NCI-H2107 treated with DMSO at 0.1 percent for 48 hours (cell line): ENCODE data around the gene COL20A1.
"Not testable (repeated sequence)": the region's sequence is repeated elsewhere in the genome, so short reads cannot be mapped to it uniquely, and the experiment has no call there.

Source experiments
- DNase-seq: peaks from one replicate; lab custom pipeline; 2025; ENCODE audit not compliant: unreplicated experiment; lab: John Stamatoyannopoulos, UW

Gene COL20A1

DNA sequence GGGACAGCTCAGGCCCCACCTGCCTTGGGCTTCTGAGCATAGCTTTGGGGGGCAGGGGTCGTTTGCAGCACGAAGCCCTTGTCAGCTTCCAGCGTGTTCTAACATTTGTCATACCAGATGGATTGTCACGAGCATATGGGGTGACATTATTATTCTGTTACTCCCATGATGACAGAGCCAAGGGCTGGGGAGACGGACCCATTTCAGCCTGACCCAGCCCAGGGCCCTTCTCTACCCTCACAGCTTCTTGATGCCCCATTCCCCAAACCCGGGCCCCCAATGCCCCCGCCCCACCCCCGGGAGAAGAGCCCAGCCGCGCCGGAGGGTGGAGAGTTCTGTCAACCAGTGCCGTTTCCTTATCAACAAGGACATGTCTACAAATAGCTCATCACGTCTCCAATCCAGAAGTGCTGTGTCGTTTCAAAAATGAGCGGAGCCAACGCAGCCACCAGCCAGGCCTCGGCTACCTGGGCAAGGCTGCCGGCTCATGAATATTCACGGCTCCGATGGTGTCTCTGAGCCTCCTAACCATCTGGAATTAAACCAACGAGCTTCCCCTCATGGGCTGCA, 77.7 kb downstream of the COL20A1 start:
- DNase-seq, result no peak

DNA sequence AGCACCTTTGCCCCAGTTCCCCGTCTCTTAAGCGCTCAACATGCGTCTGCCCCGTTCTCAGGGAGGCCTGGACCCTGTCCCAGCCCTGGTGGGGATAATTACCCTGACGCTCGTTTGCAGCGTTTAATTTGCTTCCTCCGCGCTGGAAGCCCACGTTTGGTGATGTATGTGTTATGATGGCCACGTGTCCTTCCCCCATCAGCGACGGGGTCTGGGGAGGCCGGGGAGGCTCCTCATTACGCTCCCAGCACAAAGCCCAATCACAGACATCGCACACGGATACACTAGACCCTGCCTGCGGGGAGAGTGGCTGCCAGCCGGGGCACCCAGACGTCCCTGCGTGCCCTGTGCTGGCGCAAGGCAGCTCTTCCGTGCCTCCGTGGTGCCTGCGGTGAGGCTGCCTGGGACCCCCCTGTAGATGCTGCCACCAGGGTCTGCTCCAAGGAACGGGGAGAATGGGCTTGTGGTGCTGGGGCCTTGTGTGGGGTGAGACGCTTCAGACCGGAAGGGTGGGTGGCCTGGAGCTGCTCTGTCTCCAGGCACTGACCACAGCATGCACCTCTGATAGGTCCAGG, 78.4 kb downstream of the COL20A1 start:
- no peak for DNase-seq

DNA sequence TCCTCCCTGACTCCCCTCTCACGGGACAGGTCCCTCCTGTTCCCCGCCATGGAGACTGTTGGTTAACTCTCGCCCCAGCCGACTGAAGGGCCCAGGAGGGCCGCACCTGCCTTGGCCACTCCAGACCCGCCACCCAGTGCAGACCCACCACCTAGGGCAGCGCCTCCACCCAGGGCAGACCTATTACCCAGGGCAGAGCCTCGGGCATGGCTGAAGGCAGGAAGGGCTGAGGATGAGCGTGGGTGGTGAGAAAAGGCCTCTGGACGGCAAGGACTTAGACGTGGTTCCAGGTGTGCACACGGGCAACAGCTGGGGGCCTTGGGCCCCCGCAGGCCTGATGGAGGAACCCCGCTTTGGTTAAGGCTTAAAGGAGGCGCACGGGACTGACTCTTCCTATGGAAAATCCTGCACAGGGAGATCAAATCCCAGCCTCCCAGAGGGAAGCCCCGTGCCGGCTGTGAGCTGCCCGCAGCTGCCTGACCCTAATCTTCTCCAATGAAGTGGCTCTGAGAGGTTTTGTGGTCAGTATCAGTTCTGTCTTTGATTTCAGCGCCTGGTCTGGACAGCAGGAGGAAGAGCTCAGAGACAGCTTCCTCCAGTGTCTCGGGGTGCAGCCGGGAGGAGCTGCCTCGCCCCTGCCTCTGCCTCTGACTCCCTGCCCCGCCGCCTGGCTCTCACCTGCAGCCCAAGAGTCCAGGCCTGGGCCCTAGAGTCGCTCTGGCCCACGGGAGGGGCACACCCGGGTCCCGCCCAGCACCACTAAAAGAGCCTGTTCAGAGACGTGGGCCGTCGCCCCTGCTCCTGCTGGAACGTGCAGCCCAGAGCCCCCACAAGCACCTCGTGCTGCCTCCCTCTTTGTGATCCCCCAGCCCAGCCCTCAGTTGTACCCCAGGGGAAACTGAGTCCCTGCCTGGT, 80.2 kb downstream of the COL20A1 start:
- no peak for DNase-seq

DNA sequence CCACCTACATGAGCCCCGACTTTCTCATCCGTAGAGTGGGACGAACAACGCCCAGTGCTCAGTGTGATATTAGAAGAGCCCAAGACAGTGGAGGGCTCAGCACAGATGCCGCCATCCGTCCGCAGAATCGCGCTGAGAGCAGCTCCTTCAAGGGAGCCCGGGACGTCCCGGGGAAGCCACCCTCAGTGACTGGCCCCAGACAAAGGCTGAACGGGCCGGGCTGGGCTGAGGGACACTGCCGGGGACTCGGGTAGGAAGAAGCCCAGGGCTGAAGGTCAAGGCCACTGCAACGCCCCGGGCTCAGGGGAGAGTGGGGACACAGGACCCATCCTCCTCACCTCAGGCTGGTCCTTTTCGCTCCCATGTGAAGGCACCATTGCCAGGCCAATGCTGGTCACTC, 81.0 kb downstream of the COL20A1 start:
- DNase-seq, result no peak

DNA sequence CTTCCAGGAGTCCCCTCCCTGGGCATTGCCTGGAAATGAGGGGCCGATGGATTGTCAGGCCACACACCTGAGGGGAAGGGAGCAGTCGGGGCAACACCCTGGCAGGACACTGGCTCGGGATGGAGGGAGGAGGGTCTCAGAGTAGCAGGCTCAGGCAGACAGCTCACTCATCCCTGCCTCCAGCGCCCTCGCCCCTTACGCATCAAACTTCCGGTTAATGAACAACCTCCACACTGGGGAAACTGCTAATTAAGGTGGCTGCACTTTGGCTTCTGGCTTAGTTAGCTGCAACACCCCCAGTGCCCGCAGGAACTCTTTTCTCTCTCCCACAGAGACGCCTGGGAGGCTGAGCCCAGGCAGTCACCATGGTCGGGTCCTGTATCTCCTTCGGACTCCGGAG, 81.5 kb downstream of the COL20A1 start:
- no peak for DNase-seq

DNA sequence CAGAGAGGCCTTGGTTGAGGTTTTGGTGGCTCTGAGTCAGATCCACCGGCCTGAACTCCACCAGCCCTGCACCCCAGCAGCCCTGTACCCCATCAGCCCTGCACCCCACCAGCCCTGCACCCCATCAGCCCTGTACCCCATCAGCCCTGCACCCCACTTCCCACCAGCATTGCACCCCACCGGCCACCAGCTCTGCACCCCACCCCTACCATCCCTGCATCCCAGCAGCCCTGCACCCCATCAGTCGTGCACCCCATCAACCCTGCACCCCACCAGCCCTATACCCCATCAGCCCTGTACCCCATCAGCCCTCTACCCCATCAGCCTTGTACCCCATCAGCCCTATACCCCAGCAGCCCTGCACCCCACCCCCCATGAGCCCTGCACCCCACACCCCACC, 82.5 kb downstream of the COL20A1 start:
- DNase-seq, result no peak

DNA sequence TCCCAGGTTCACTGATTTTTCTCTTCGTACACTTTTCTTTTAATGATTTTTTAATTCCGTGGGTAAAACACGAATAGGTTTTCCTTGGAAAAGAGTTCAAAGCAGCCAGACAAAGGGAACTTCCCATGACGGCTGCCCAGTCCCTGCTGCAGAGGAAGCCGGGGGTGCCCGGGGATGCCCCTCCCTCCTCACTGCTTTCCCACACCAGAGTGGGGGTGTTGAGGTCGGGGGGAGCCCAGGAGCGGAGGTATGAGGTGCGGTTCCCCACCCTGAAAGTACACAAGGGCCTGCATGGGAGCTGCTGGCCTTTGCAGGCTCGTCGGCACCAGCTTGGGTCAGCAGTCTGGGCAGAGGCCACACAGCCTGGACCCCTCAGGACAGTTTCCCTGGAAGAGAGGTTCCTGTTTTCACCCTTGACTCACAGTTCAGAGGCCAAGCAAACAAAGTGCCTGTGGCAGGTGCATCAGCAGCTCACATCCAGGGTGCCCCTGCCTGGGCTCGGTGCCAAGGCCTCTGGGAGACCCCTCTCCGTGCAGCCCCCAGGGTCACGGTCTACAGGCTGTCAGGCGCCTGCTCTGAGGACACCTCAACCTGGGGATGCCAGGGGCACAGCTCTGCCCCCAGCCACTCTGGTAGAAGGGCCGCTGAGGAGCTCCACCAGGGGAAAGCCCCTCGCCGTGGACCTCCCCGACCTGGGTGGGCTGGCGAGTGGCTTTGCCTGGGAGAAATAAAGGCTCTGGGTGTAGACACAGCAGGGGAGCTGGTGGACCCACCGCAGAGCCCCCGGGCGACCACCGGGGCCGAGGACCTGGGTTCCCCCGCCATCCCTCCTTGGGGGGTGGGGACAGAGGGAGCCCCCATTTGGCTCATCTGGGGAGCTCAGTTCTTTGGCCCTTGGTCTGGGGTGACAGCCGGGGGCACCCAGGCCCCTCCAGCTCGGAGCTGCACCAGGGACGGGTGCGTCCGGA, 83.6 kb downstream of the COL20A1 start:
- DNase-seq, result no peak

DNA sequence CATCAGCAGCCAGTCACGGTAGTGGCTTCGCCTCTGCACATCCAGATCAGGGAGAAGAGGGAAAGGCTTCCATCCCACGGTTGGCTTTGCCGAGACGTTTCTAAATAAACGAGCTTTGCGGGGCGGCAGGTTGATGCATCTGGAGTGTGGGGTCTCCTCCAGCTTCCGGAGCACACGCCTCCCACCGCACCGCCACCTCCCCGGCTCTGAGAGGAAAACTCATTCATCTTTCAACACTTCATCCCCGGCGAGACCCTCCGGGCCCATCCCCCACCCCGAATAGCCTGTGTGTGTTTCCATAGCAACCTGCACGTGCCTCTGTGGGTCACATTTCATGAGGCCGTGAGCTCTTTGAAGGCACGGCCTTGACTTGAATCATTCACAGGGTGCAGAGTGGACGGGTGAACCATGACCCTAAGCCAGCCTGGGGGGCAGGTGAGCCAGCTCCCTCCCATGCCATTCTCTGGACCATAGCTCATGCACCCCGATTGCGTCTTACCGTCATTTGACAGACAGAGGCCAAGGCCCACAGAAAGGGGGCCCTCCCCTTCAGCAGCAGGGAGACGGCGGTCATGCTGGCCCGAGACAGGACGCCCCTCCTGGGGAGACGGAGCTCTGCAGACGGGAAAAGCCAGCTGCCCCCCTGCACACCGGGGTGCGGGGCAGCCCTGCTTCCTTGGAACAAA, 84.4 kb downstream of the COL20A1 start:
- DNase-seq, result no peak

DNA sequence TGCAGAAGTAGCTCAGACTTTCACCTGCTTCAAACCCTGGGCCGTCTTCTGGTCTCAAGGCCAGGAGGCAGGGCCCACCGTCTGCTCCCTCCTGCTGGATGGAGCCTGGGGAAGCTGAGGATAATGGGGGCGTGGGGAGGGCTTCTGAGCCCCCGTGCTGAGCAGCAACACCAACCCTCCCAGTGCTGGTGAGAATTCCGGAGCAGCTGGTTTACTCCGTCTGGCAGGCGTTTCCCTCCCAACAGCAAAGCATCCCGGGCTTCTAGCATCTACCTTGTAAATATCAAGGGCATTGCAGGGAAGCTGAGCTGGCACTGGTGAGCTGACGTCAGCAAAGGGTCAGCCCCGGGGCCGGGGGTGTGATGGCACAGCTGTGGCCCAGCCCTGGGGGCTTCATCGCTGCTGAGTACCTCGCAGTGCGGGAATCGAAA, 85.0 kb downstream of the COL20A1 start:
- DNase-seq, result no peak

DNA sequence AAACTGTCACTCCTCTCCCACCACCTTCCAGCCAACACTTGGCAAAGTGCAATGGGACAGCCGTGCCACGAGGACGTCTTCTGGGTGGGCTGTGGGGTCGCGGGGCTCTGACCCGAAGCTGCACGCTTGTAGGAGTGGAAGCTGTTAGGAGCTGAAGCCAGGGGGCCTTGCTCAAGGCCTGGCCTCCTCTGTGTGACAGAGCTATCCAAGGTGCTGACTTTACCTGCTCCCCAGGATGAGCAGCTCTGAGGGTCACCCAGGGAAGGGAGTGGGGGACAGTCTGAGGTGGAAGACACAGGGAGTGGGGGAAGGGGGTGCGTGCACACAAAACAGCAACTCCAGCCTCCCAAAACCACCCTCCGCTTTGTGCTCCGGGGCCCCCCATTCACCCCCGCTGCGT, 85.6 kb downstream of the COL20A1 start:
- DNase-seq, result no peak

DNA sequence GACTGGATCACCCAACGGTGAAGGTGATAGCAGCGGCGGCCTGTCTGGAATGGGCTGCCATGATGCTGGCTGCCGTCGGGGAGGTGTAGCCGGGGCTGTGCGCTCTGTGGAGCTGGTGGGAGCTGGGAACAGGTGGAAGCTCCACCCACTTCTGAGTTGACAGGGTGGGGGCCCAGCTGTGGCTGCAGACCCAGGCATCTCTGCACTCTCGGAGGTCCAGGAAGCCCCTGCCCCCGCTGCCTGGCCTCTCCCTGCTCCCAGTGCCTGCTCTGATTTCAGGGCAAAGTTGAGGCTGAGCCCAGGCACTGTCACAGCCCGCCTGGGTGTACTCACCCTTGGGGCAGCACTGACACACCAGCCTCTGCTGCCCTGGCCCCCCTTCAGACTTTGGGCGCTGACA, 86.3 kb downstream of the COL20A1 start:
- no peak for DNase-seq

DNA sequence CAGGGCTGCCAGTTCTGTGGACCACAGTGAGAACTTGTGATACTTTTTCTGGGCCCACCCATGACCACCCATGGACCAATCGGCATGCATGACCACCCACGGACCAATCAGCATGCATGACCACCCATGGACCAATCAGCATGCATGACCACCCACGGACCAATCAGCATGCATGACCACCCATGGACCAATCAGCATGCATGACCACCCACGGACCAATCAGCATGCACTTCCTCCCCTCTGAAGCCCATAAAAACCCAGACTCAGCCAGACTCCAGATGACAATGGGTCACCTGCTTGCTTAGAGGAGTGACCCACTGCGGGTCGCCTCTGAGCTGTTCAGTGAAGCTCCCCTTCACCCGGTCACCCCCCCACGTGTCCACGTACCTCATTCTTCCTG, 86.9 kb downstream of the COL20A1 start:
- not testable (repeated sequence) for DNase-seq

DNA sequence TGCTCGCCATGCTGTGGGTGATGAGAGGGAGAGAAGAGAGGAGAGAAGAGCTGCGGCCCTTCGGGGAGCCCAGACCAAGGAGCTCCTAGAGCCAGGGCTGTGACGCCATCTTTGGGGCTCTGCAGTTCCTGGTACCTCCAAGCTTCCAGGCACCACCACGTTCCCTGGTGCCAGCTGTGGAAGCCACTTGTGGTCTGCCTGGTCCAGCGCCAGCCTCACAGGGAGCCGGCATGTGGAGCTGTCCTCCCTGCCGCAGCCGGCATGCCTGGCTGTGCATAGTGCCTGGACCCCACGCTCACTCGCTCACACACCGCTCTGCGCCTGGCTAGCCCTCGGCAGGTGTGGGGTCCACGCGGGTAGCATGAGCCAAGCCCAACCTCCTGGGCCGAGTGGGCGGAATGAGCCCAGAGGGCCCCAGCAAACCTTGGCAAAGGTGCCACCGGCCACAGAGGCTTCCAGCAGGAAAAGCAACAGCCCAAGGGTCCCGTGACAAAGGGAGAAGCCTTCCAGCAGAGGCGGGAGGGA, 87.4 kb downstream of the COL20A1 start:
- no peak for DNase-seq

DNA sequence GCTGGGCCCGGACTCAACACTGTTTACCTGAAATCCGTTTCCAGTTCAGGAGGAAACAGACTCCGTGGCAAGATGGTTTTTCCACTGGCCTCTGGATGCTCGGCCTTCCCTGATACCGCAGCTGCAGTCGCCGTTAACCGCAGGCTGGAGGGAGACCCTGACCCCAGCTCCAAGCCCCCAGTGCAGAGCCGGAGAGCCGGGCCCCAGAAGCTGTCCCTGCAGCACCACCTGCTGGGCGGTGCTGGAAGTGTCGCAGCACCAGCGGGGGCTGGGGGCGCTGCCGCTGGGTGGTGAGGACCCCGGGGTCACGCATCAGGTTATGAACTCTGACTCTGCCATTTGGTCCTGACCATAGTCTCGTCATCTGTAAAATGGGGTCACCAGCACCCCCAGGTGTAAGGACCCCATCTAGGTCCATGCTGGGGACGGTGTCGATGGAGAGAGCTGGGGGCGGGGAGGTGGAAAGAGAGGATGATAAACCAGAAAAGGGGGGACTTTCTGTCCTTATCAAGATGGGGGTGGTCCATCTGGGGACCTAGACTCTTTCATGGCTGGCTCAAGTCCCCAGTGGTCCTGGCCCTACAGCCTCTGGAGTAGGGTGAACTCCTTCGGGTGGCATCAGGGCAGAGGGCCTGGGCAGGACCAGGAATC, 88.9 kb downstream of the COL20A1 start:
- DNase-seq, result no peak

DNA sequence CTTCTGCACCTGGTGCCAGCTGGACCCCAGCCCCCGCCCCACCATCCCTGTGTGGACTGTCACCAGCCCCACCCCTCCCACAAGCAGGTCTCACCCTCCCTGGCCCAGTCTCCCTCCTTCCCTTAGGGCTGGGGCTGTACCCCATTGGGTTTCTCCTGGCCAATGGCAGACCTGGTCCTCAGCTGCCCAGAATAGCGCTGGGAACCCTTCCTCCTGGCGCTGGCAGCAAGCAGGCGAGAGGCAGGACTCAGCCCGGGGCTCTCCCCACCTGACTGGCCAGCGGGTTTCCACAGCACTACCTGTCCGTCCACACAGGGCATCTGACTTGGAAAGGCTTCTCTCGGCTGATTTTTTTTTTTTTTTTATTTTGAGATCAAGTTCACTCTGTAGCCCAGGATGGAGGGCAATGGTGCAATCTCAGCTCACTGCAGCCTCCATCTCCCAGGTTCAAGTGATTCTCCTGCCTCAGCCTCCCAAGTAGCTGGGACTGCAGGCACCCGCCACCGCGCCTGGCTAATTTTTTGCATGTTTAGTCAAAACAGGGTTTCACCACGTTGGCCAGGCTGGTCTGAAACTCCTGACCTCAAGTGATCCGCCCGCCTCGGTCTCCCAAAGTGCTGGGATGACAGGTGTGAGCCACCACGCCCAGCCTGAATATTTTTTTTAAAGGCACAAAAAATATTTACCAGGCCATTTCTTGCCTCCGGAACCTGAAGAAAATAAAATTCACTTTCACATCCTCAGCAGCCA, 89.7 kb downstream of the COL20A1 start:
- no peak for DNase-seq

DNA sequence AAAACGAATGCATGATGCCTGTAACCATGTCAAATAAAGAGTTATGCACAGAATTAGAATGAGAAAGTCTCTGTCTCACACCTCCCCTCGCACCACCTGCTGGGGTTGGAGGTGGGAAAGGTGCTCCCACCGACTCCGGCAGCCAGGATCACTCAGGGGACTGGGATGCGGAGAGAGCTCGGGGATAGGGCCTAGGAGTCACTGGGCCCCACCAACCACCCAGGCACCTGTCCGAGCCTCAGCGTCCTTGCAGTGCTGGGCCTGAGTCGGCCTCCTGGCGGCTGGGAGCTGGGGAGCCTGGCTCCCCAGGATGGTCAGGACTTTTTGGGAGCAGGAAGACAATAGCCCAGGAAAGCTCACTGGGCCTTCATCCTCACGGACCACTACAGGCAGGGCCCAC, 90.6 kb downstream of the COL20A1 start:
- DNase-seq, result no peak

DNA sequence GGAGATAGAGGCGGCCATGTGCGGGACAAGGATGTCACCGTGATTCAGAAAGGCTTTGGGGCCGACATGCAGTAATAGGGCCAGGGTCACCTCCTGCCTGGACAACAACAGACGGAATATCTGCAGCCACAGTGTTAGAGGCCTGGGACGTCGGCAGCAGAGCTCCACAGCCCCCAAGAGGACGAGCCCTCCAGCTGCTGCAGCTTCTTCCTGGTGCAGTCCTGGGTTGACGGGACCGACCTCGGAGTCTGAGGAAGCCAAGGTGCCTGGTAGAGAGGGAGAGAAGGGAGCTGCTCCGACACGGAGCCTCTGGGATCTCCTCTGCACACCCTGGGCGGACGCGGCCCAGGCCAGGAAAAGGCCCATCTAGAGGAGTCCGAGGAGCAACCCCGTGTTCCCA, 91.3 kb downstream of the COL20A1 start:
- DNase-seq, result no peak
